Type B pancreatic cell (in vitro differentiated cells): ENCODE measurements around the gene DLK1. TPM values are rescaled to one million over a fixed set of nuclear protein-coding genes. Genes with fewer than 3 reads are reported as not detected.

Experiments
- DNase-seq: peaks from one replicate; pipeline ENCODE4 v3.0.0; 2021; ENCODE audit warnings: mixed read lengths; ENCODE audit not compliant: unreplicated experiment; ENCODE audit errors: extremely low spot score
- H3K27ac Mint-ChIP-seq: 2 replicates; pipeline ENCODE4 v1.8.0; 2021; ENCODE audit warnings: mild to moderate bottlenecking, mixed read lengths
- H3K27me3 Mint-ChIP-seq: 2 replicates; pipeline ENCODE4 v1.8.0; 2021; ENCODE audit warnings: mixed read lengths
- H3K36me3 Mint-ChIP-seq: 2 replicates; pipeline ENCODE4 v1.8.0; 2021; ENCODE audit warnings: mixed read lengths
- H3K4me1 Mint-ChIP-seq: one replicate; pipeline ENCODE4 v1.8.0; 2021; ENCODE audit warnings: mixed read lengths; ENCODE audit not compliant: unreplicated experiment
- H3K4me3 Mint-ChIP-seq: 2 replicates; pipeline ENCODE4 v1.8.0; 2021; ENCODE audit warnings: mild to moderate bottlenecking, mixed read lengths
- H3K9me3 Mint-ChIP-seq: 2 replicates; pipeline ENCODE4 v1.8.0; 2021; ENCODE audit warnings: mixed read lengths
- CTCF ChIP-seq: fragments of 200-600 bp; sonication (generic); conservative IDR thresholded peaks from 2 replicates; pipeline ENCODE4 v1.5.0; 2021; ENCODE audit warnings: antibody characterized with exemption, mild to moderate bottlenecking
- total RNA-seq: library from RNA; stranded (reverse); gene quantifications from 2 replicates; pipeline ENCODE4 v1.2.1, GENCODE V29; 2021; ENCODE audit warnings: low replicate concordance

The DLK1 gene
- total RNA-seq, 1 donor from 2014 or later, result 149 TPM

- TF ChIP-seq CTCF, result no peak
- H3K9me3 Mint-ChIP-seq, result no peaks in the 10 kb centered on the region
- H3K27me3 Mint-ChIP-seq, result peaks cover 85% of the 10 kb centered on the region
- H3K4me3 Mint-ChIP-seq, result peak overlapping the region; percentile 80
- DNase-seq, result no peak
- peaks cover 4% of the 10 kb centered on the region for H3K36me3 Mint-ChIP-seq
- H3K27ac Mint-ChIP-seq, result no peak overlapping the region
- H3K4me1 Mint-ChIP-seq, result peaks cover 31% of the 10 kb centered on the region
Observed at GRCh38 chr14:100727873-100728240, 1.2 kb downstream of the DLK1 start.

GRCh38 chr14:100728962-100729361, 2.3 kb downstream of the DLK1 start:
- H3K27me3 Mint-ChIP-seq, result peaks cover 80% of the 10 kb centered on the region

GRCh38 chr14:100729982-100730381, 3.3 kb downstream of the DLK1 start:
- no peak for DNase-seq
- Mint-ChIP-seq H3K27me3 (peaks cover 75% of the 10 kb centered on the region), H3K4me1 (peaks cover 31% of the 10 kb centered on the region), H3K36me3 (peaks cover 4% of the 10 kb centered on the region), H3K9me3 (no peaks in the 10 kb centered on the region), H3K27ac (no peak overlapping the region), H3K4me3 (no peak overlapping the region)
- no peak for TF ChIP-seq CTCF

More at GRCh38 chr14:100728962-100729361, 2.3 kb downstream of the DLK1 start:
- peak overlapping the region; percentile 66 for H3K4me3 Mint-ChIP-seq
- no peaks in the 10 kb centered on the region for H3K9me3 Mint-ChIP-seq
- TF ChIP-seq CTCF, result no peak
- DNase-seq, result no peak
- peaks cover 4% of the 10 kb centered on the region for H3K36me3 Mint-ChIP-seq
- peaks cover 32% of the 10 kb centered on the region for H3K4me1 Mint-ChIP-seq
- H3K27ac Mint-ChIP-seq, result no peak overlapping the region

- DNase-seq, result no peak
- no peak for TF ChIP-seq CTCF
- H3K4me3 Mint-ChIP-seq, result no peak overlapping the region
- no peaks in the 10 kb centered on the region for H3K9me3 Mint-ChIP-seq
- H3K4me1 Mint-ChIP-seq, result peaks cover 31% of the 10 kb centered on the region
- peaks cover 69% of the 10 kb centered on the region for H3K27me3 Mint-ChIP-seq
- H3K36me3 Mint-ChIP-seq, result peaks cover 4% of the 10 kb centered on the region
- H3K27ac Mint-ChIP-seq, result no peak overlapping the region
Observed at GRCh38 chr14:100730581-100730980, 3.9 kb downstream of the DLK1 start.

- Mint-ChIP-seq H3K4me3 (no peak overlapping the region), H3K4me1 (peaks cover 30% of the 10 kb centered on the region), H3K9me3 (no peaks in the 10 kb centered on the region), H3K27me3 (peaks cover 64% of the 10 kb centered on the region), H3K36me3 (no peaks in the 10 kb centered on the region), H3K27ac (no peak overlapping the region)
- TF ChIP-seq CTCF, result no peak
- DNase-seq, result no peak
Observed at GRCh38 chr14:100731011-100731670, 4.4 kb downstream of the DLK1 start.
